ENCODE measurements around the gene PDCD11. TPM values are rescaled to one million over a fixed set of nuclear protein-coding genes. Genes with fewer than 3 reads are reported as not detected.

Gene PDCD11
- total and polyA plus RNA-seq, 12 donors, result 9.4 to 16.9 (median 12.7) TPM

GRCh38 chr10:103394180-103394579 is 2.2 kb upstream of the PDCD11 start:
- ATAC-seq (no peak), DNase-seq (no peak)
- Histone ChIP-seq H3K4me1 (peaks cover 3 to 53% (median 44%) of the 10 kb centered on the region in 9 donors), H3K9me3 (no peaks in the 10 kb centered on the region), H3K27ac (no peak overlapping the region), H3K36me3 (peaks cover under 1 to 63% (median 34%) of the 10 kb centered on the region in 9 donors), H3K4me3 (peak overlapping the region in 1 of 10 donors; percentile 87), H3K27me3 (no peaks in the 10 kb centered on the region)
- intact Hi-C loops (cut with DNase I), result no loop called here
- no peak for TF ChIP-seq CTCF (IDR thresholded peaks at IDR 0.05)
- 83 to 84% methylated on average over 14 of the region's 14 CpGs for WGBS, 2 donors

GRCh38 chr10:103395754-103396066 is 716 bp upstream of the PDCD11 start:
- intact Hi-C loops (cut with DNase I), result no loop called here
- Histone ChIP-seq H3K27me3 (no peaks in the 10 kb centered on the region), H3K36me3 (peaks cover 0 to 63% (median 27%) of the 10 kb centered on the region in 9 donors), H3K4me3 (peak overlapping the region; percentile 80 to 98 (median 86)), H3K9me3 (no peaks in the 10 kb centered on the region), H3K4me1 (peaks cover 3 to 53% (median 44%) of the 10 kb centered on the region in 9 donors), H3K27ac (peak overlapping the region; percentile 77 to 96 (median 92))
- 1 to 3% methylated on average over 11 of the region's 11 CpGs for WGBS, 2 donors
- no peak for TF ChIP-seq CTCF (IDR thresholded peaks at IDR 0.05)
- DNase-seq (no peak), ATAC-seq (peak in 4 of 8 donors; percentile 3 to 41 (median 40))

GRCh38 chr10:103396789-103397087 is 312 bp downstream of the PDCD11 start:
- Histone ChIP-seq H3K27me3 (no peaks in the 10 kb centered on the region), H3K4me1 (peaks cover 3 to 53% (median 44%) of the 10 kb centered on the region in 9 donors), H3K27ac (peak overlapping the region in 9 of 10 donors; percentile 57 to 96 (median 92)), H3K9me3 (no peaks in the 10 kb centered on the region), H3K4me3 (peak overlapping the region; percentile 80 to 98 (median 86)), H3K36me3 (peaks cover 0 to 63% (median 24%) of the 10 kb centered on the region in 9 donors)
- no peak for ATAC-seq
- intact Hi-C loops (cut with DNase I), result no loop called here
- 0 to 1% methylated on average over 8 of the region's 8 CpGs for WGBS, 2 donors
- DNase-seq, result no peak
- no peak for TF ChIP-seq CTCF (IDR thresholded peaks at IDR 0.05)

- DNase-seq (no peak), ATAC-seq (no peak)
- peak overlapping the region; percentile 80 to 98 (median 86) for H3K4me3 ChIP-seq
- peaks cover 3 to 50% (median 44%) of the 10 kb centered on the region in 9 donors for H3K4me1 ChIP-seq
- WGBS, 2 donors, result 64 to 65% methylated on average over 19 of the region's 19 CpGs
- no peaks in the 10 kb centered on the region for H3K9me3 ChIP-seq
- peak overlapping the region in 7 of 10 donors; percentile 70 to 96 (median 93) for H3K27ac ChIP-seq
- intact Hi-C loops (cut with DNase I), result no loop called here
- H3K27me3 ChIP-seq, result no peaks in the 10 kb centered on the region
- no peak for TF ChIP-seq CTCF (IDR thresholded peaks at IDR 0.05)
- H3K36me3 ChIP-seq, result peaks cover 0 to 63% (median 27%) of the 10 kb centered on the region in 9 donors
Measured at GRCh38 chr10:103397191-103397825, 882 bp downstream of the PDCD11 start.
